Thoracic aorta (tissue), 2 donors: ENCODE measurements around the gene FGGY. TPM values are rescaled to one million over a fixed set of nuclear protein-coding genes. Genes with fewer than 3 reads are reported as not detected.

Experiments used
- ATAC-seq: fragments of 150-250 bp; one replicate; pipeline ENCODE4 v1.8.0; 2017; ENCODE audit warnings: low read depth; ENCODE audit not compliant: insufficient number of reproducible peaks, low FRiP score
- DNase-seq: peaks from one replicate; pipeline ENCODE4 v3.0.0-alpha.2; 2020; ENCODE audit warnings: low spot score
- H3K27ac ChIP-seq, 2 donors: fragments of 200-600 bp; sonication (generic); 1 replicate in 1 of 2; 2 replicates in 1 of 2; pipeline ENCODE4 v1.5.1; 2016; ENCODE audit warnings: mild to moderate bottlenecking in 2 of 2, moderate library complexity in 2 of 2
- H3K27me3 ChIP-seq: fragments of 200-600 bp; sonication (generic); replicated peaks from 2 replicates; pipeline ENCODE4 v1.6.0; 2016; ENCODE audit warnings: mild to moderate bottlenecking; ENCODE audit not compliant: insufficient read depth
- H3K36me3 ChIP-seq: fragments of 200-600 bp; sonication (generic); one replicate; pipeline ENCODE4 v1.5.1; 2016
- H3K4me1 ChIP-seq, 2 donors: fragments of 200-600 bp; sonication (generic); 1 replicate in 1 of 2; 2 replicates in 1 of 2; pipeline versions ENCODE4 v1.5.1 to v1.6.0; 2016; ENCODE audit warnings: low read depth in 2 of 2, mild to moderate bottlenecking in 1 of 2; ENCODE audit not compliant: control insufficient read depth in 1 of 2
- H3K4me3 ChIP-seq: fragments of 200-600 bp; sonication (generic); 2 replicates; pipeline ENCODE4 v1.5.1; 2016; ENCODE audit warnings: mild to moderate bottlenecking
- H3K9me3 ChIP-seq: fragments of 200-600 bp; sonication (generic); 2 replicates; pipeline ENCODE4 v1.5.1; 2016
- CTCF ChIP-seq: fragments of 200-600 bp; sonication (generic); IDR thresholded peaks from one replicate; pipeline ENCODE4 v1.5.1; 2019; ENCODE audit warnings: antibody characterized with exemption
- total RNA-seq, 2 donors: library from RNA; depleted of rRNA; stranded (reverse); fragments of >200 nt; gene quantifications; one replicate each; pipeline versions ENCODE4 v1.1.0 to v1.2.3, GENCODE V29; 2016

FGGY gene
- total RNA-seq, 2 donors from 2014 or later: 6.5 to 9.9 TPM

GRCh38 chr1:59375321-59376220 is 78.7 kb downstream of the FGGY start:
- H3K9me3 ChIP-seq: no peaks in the 10 kb centered on the region
- no peaks in the 10 kb centered on the region for H3K27me3 ChIP-seq
- no peak overlapping the region for H3K4me3 ChIP-seq
- TF ChIP-seq CTCF: no peak
- no peak overlapping the region for H3K27ac ChIP-seq
- H3K36me3 ChIP-seq: no peaks in the 10 kb centered on the region
- ATAC-seq (no peak), DNase-seq (no peak)
- no peaks in the 10 kb centered on the region for H3K4me1 ChIP-seq

- Histone ChIP-seq H3K27ac (no peak overlapping the region), H3K4me3 (no peak overlapping the region), H3K9me3 (no peaks in the 10 kb centered on the region), H3K36me3 (no peaks in the 10 kb centered on the region), H3K4me1 (no peaks in the 10 kb centered on the region), H3K27me3 (no peaks in the 10 kb centered on the region)
- ATAC-seq (no peak), DNase-seq (no peak)
- TF ChIP-seq CTCF: no peak
Observed at GRCh38 chr1:59377350-59377904, 80.5 kb downstream of the FGGY start.

GRCh38 chr1:59378621-59379370 is 81.9 kb downstream of the FGGY start:
- H3K9me3 ChIP-seq: no peaks in the 10 kb centered on the region
- DNase-seq: no peak

GRCh38 chr1:59379371-59379728 is 82.5 kb downstream of the FGGY start:
- H3K27ac ChIP-seq: no peak overlapping the region
- H3K9me3 ChIP-seq: no peaks in the 10 kb centered on the region
- DNase-seq (no peak), ATAC-seq (no peak)
- H3K27me3 ChIP-seq: no peaks in the 10 kb centered on the region
- H3K4me1 ChIP-seq: peaks cover 0 to 6% of the 10 kb centered on the region in 2 donors
- no peak for TF ChIP-seq CTCF
- H3K36me3 ChIP-seq: no peaks in the 10 kb centered on the region
- no peak overlapping the region for H3K4me3 ChIP-seq

More at GRCh38 chr1:59378621-59379370, 81.9 kb downstream of the FGGY start:
- no peak overlapping the region for H3K27ac ChIP-seq
- no peak overlapping the region for H3K4me3 ChIP-seq
- peaks cover 0 to under 1% of the 10 kb centered on the region in 2 donors for H3K4me1 ChIP-seq
- no peaks in the 10 kb centered on the region for H3K36me3 ChIP-seq
- no peak for TF ChIP-seq CTCF
- ATAC-seq: no peak
- H3K27me3 ChIP-seq: no peaks in the 10 kb centered on the region

GRCh38 chr1:59383963-59384362 is 87.1 kb downstream of the FGGY start:
- Histone ChIP-seq H3K27ac (no peak overlapping the region), H3K27me3 (no peaks in the 10 kb centered on the region), H3K9me3 (no peaks in the 10 kb centered on the region), H3K4me1 (peaks cover 0 to 12% of the 10 kb centered on the region in 2 donors), H3K36me3 (no peaks in the 10 kb centered on the region), H3K4me3 (no peak overlapping the region)
- TF ChIP-seq CTCF: no peak
- DNase-seq: no peak
- no peak for ATAC-seq
